K562 (cell line): Measurements from ENCODE around the gene KNDC1. TPM values are rescaled to one million over a fixed set of nuclear protein-coding genes. Genes with fewer than 3 reads are reported as not detected.

Experiments
- BHLHE40 ChIP-seq: IDR thresholded peaks from 2 replicates; pipeline ENCODE4 v1.6.1; 2011; ENCODE audit warnings: low read length, improper control_type of control experiment
- CHD1 ChIP-seq: fragments of 200-600 bp; sonication (generic); IDR thresholded peaks from one replicate; pipeline ENCODE4 v1.6.1; 2012; ENCODE audit warnings: mild to moderate bottlenecking, moderate library complexity, low read length, inconsistent platforms
- CXXC5 ChIP-seq: fragments of 250-450 bp; sonication (Bioruptor Pico); IDR thresholded peaks from 2 replicates; pipeline ENCODE4 v1.8.0; 2022; ENCODE audit warnings: inconsistent platforms, mild to moderate bottlenecking, moderate library complexity
- DPF2 ChIP-seq: fragments of 450-650 bp; IDR thresholded peaks from 2 replicates; pipeline ENCODE4 v1.6.1; 2016
- FOXA3 ChIP-seq, 2 experiments: fragments of 450-650 bp in 1 of 2; sonication (generic) in 1 of 2; formaldehyde crosslinking; IDR thresholded peaks in 1 of 2; conservative IDR thresholded peaks in 1 of 2; 2 replicates each; pipeline versions ENCODE4 v1.4.0 to v1.8.0; 2020 to 2022; ENCODE audit warnings: mild to moderate bottlenecking in 2 of 2, missing genetic modification reagents in 1 of 2
- KDM4B ChIP-seq, 2 experiments: fragments of 450-650 bp in 1 of 2; sonication (generic) in 1 of 2; IDR thresholded peaks; 2 replicates each; pipeline ENCODE4 v1.6.1; 2016 to 2017; ENCODE audit warnings: borderline replicate concordance in 2 of 2, antibody characterized with exemption in 1 of 2, low read depth in 1 of 2, mild to moderate bottlenecking in 1 of 2
- L3MBTL2 ChIP-seq: fragments of 450-650 bp; IDR thresholded peaks from 2 replicates; pipeline ENCODE4 v1.6.1; 2016; ENCODE audit warnings: mild to moderate bottlenecking, moderate library complexity
- MAX ChIP-seq: sonication (generic); formaldehyde crosslinking; IDR thresholded peaks from 2 replicates; pipeline ENCODE4 v1.9.0; 2022; ENCODE audit warnings: mild to moderate bottlenecking, missing genetic modification reagents
- MAZ ChIP-seq, 2 experiments: fragments of 450-650 bp in 1 of 2; sonication (generic) in 1 of 2; formaldehyde crosslinking; IDR thresholded peaks in 1 of 2; conservative IDR thresholded peaks in 1 of 2; 2 replicates each; pipeline versions ENCODE4 v1.4.0 to v1.5.0; 2020; ENCODE audit warnings: mild to moderate bottlenecking in 1 of 2, missing genetic modification reagents in 1 of 2
- THAP12 ChIP-seq: fragments of 250-450 bp; sonication (Bioruptor Pico); IDR thresholded peaks from 2 replicates; pipeline ENCODE4 v1.9.0; 2021; ENCODE audit warnings: mild to moderate bottlenecking, inconsistent platforms
- USF2 ChIP-seq: sonication (generic); formaldehyde crosslinking; IDR thresholded peaks from 2 replicates; pipeline ENCODE4 v1.5.0; 2020; ENCODE audit warnings: missing genetic modification reagents
- VEZF1 ChIP-seq: fragments of 200-800 bp; sonication (Bioruptor generic); IDR thresholded peaks from 2 replicates; pipeline ENCODE4 v1.6.1; 2017; ENCODE audit warnings: missing genetic modification characterization, missing compliant biosample characterization
- ZBTB7A ChIP-seq: IDR thresholded peaks from 2 replicates; pipeline ENCODE4 v1.6.1; 2011; ENCODE audit warnings: low read depth, mild to moderate bottlenecking, low read length, moderate library complexity, borderline replicate concordance; ENCODE audit not compliant: control insufficient read depth
- ZNF316 ChIP-seq: fragments of 450-650 bp; IDR thresholded peaks from 2 replicates; pipeline ENCODE4 v1.6.1; 2016
- ZNF583 ChIP-seq: fragments of 250-450 bp; sonication (Bioruptor Pico); IDR thresholded peaks from 2 replicates; pipeline ENCODE4 v1.4.0; 2020
- ZNF584 ChIP-seq: fragments of 200-800 bp; sonication (Bioruptor generic); IDR thresholded peaks from 2 replicates; pipeline ENCODE4 v1.6.1; 2016; ENCODE audit warnings: low read depth, mild to moderate bottlenecking, missing genetic modification characterization, missing compliant biosample characterization
- polyA plus RNA-seq, 8 experiments: library from polyadenylated mRNA; depleted of rRNA in 4 of 8; stranded (reverse) in 5 of 8; unstranded in 3 of 8; fragments of >200 nt; fragmentation: Nextera tagmentation in 2 of 8; fragmentation: Illumina TruSeq in 1 of 8; extraction: Ambion mirVana in 2 of 8; extraction: Trizol in 1 of 8; gene quantifications; 2 replicates each; pipeline versions ENCODE4 v1.2.1 to v1.2.3, GENCODE V29; 2011 to 2014; ENCODE audit warnings: inconsistent platforms in 1 of 8, missing spikeins in 1 of 8
- total RNA-seq, 7 experiments: library from RNA; depleted of rRNA in 6 of 7; stranded (reverse); fragments of >200 nt in 6 of 7; fragmentation: Illumina TruSeq in 2 of 7; extraction: Trizol in 2 of 7; gene quantifications; 2 replicates each; pipeline versions ENCODE4 v1.2.1 to v1.2.3, GENCODE V29; 2011 to 2021; ENCODE audit warnings: low replicate concordance in 1 of 7

Gene KNDC1
- total and polyA plus RNA-seq, 9 of the 15 experiments (the other 6 are each of a cell fraction or from before 2014, with no cell fraction given), result 0.07 to 0.26 (median 0.11) TPM; not detected in 6

- TF ChIP-seq CXXC5 (CRISPR knock-in tag), result peak; percentile 88
- TF ChIP-seq USF2 (CRISPR knock-in tag), result peak; percentile 71
- peak; percentile 87 for TF ChIP-seq BHLHE40
- TF ChIP-seq VEZF1 (CRISPR knock-in tag), result peak; percentile 70
- no peak for TF ChIP-seq ZNF584 (CRISPR knock-in tag)
- TF ChIP-seq DPF2, result no peak
- TF ChIP-seq KDM4B (IDR thresholded peaks at IDR 0.05; ENCODE audit: borderline replicate concordance in 2 of 2, low read depth in 1 of 2), result no peak
- TF ChIP-seq MAZ (CRISPR knock-in tag; conservative IDR thresholded peaks at IDR 0.05 in 1 of 2, IDR thresholded peaks at IDR 0.05 in 1 of 2), result 0 out of 4 replicates have a peak, but pooled peaks of 1 of the 2 experiments have one; percentile 42
- peak; percentile 72 for TF ChIP-seq L3MBTL2
- peak; percentile 50 for TF ChIP-seq MAX (CRISPR knock-in tag)
- TF ChIP-seq ZNF583, result no peak
- no peak for TF ChIP-seq ZBTB7A
- TF ChIP-seq FOXA3 (CRISPR knock-in tag; conservative IDR thresholded peaks at IDR 0.05 in 1 of 2, IDR thresholded peaks at IDR 0.05 in 1 of 2), result no peak
- TF ChIP-seq CHD1, result no peak
- no peak for TF ChIP-seq THAP12 (CRISPR knock-in tag)
- TF ChIP-seq ZNF316, result no peak
Observed at GRCh38 chr10:133247681-133248333, 87.8 kb downstream of the KNDC1 start (continued).
